Measurements from ENCODE around the gene PLA2G5. TPM values are rescaled to one million over a fixed set of nuclear protein-coding genes. Genes with fewer than 3 reads are reported as not detected.

PLA2G5 gene
- total and polyA plus RNA-seq, 9 of the 15 experiments (the other 6 are each of a cell fraction or from before 2014, with no cell fraction given): not detected

DNA sequence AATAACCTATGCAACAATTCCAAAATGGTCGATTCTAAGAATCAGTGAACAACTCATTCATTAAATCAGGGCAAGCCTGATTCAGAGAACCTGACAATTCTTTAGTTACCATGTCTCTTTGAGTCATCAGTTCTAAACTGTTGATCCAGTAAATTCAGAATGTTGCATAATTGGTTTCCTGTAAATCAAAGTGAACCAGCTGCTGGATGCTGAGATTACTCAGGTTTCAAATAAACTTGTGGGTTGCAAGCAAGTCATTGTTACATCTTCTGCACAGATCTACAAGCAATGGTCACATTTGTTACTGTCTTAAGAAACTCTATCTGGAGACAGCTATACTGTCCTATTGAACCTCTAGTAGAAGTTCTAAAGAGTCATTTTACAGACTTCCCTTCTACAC, 32.9 kb downstream of the PLA2G5 start:
- Histone ChIP-seq H3K4me1 (replicated peaks in 1 of 2; ENCODE audit: control insufficient read depth in 2 of 2, insufficient read depth in 2 of 2, low read length in 2 of 2) (no peaks in the 10 kb centered on the region), H3K27me3 (ENCODE audit: control insufficient read depth in 2 of 2, insufficient read depth in 2 of 2, low read length in 2 of 2) (peaks cover 0 to 19% of the 10 kb centered on the region in 2 experiments; a peak in 3 of 5 replicates), H3K9me3 (replicated peaks; ENCODE audit: control insufficient read depth, insufficient read depth, low read depth, low read length) (no peaks in the 10 kb centered on the region), H3K79me2 (ENCODE audit: control insufficient read depth, insufficient read depth, low read length) (no peaks in the 10 kb centered on the region), H4K20me1 (replicated peaks; ENCODE audit: control insufficient read depth, insufficient read depth, low read length) (no peaks in the 10 kb centered on the region; the same call in 1 of the 2 replicates), H3K4me3 (no peak overlapping the region), H3K4me2 (ENCODE audit: insufficient read depth, low read length) (no peak overlapping the region), H3K9ac (ENCODE audit: insufficient read depth in 1 of 2, low read depth in 2 of 2, low read length in 2 of 2) (no peak overlapping the region), H2AFZ (ENCODE audit: low read depth, low read length) (no peak overlapping the region), H3K27ac (ENCODE audit: extremely low read depth, low read depth, low read length) (no peak overlapping the region), H3K9me1 (ENCODE audit: control insufficient read depth, insufficient read depth, low read length) (no peaks in the 10 kb centered on the region), H3K36me3 (ENCODE audit: control insufficient read depth, insufficient read depth, low read length) (no peaks in the 10 kb centered on the region)
- intact Hi-C loops (cut with micrococcal nuclease) (loop anchor here (5.0 kb wide), 2 partner anchors 126 to 389 kb away; partner anchors contain the start of gene PLA2G2A), in situ Hi-C loops (cut with MboI) (loop anchor here (5.0 kb wide), 1 partner anchor 389 kb away; no protein-coding TSS in a partner anchor)
- ATAC-seq (no peak), FAIRE-seq (peak; percentile 48), DNase-seq (ENCODE audit: extremely low read depth in 1 of 4, low spot score in 3 of 4) (no peak)
- no TSS peak for BruUV-seq (replicated peaks)
- TF ChIP-seq ZNF174 (CRISPR knock-in tag; IDR thresholded peaks at IDR 0.05) (no peak), CEBPG (CRISPR knock-in tag; IDR thresholded peaks at IDR 0.05) (no peak), CEBPG (tag; conservative IDR thresholded peaks at IDR 0.05 in 1 of 2, IDR thresholded peaks at IDR 0.05 in 1 of 2) (peak in 1 of 2 experiments; percentile 68; a peak in 2 of 4 replicates), KDM1A (IDR thresholded peaks at IDR 0.05) (peak; percentile 55 to 59; a peak in 3 of 4 replicates), SMAD3 (CRISPR knock-in tag; conservative IDR thresholded peaks at IDR 0.05) (no peak)
- WGBS (ENCODE audit: insufficient coverage, low coverage, missing lambda C conversion rate): 4% methylated on average over 1 of the region's 1 CpG
- CTCF ChIA-PET (ENCODE audit: low intra/inter-chr PET ratio): no interaction called here
- POLR2A ChIA-PET: no interaction called here

DNA sequence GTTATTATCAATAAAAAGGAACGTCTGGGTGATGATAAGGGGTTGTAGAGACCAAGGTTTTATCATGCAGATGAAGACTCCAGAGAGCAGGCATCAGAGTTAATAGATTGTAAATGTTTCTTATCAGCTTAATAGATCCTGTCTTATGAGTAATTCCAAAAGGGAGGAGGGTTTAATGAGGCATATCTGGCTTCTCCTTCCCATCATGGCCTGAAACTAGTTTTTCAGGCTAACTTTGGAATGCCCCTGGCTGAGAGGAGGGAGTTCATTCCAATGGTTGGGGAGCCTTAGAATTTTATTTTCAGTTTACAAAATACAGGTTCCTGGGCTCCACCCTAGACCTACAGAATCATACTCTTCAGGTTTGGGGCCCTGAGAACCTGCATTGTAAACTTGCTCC, 35.9 kb downstream of the PLA2G5 start:
- no peak for FAIRE-seq
- intact Hi-C loops (cut with micrococcal nuclease): no loop called here
- Histone ChIP-seq H4K20me1 (replicated peaks; ENCODE audit: control insufficient read depth, insufficient read depth, low read length) (peaks cover 3% of the 10 kb centered on the region; the same call in 1 of the 2 replicates), H3K27me3 (ENCODE audit: control insufficient read depth in 2 of 2, insufficient read depth in 2 of 2, low read length in 2 of 2) (peaks cover 3 to 19% of the 10 kb centered on the region in 2 experiments; a peak in 4 of 5 replicates), H3K9ac (ENCODE audit: insufficient read depth in 1 of 2, low read depth in 2 of 2, low read length in 2 of 2) (no peak overlapping the region), H3K36me3 (ENCODE audit: control insufficient read depth, insufficient read depth, low read length) (no peaks in the 10 kb centered on the region), H2AFZ (ENCODE audit: low read depth, low read length) (no peak overlapping the region), H3K4me3 (no peak overlapping the region), H3K79me2 (ENCODE audit: control insufficient read depth, insufficient read depth, low read length) (no peaks in the 10 kb centered on the region), H3K4me1 (replicated peaks in 1 of 2; ENCODE audit: control insufficient read depth in 2 of 2, insufficient read depth in 2 of 2, low read length in 2 of 2) (no peaks in the 10 kb centered on the region; a peak in 1 of 5 replicates), H3K9me1 (ENCODE audit: control insufficient read depth, insufficient read depth, low read length) (no peaks in the 10 kb centered on the region), H3K27ac (ENCODE audit: extremely low read depth, low read depth, low read length) (no peak overlapping the region), H3K4me2 (ENCODE audit: insufficient read depth, low read length) (no peak overlapping the region), H3K9me3 (replicated peaks; ENCODE audit: control insufficient read depth, insufficient read depth, low read depth, low read length) (no peaks in the 10 kb centered on the region)
- TF ChIP-seq SIN3A (IDR thresholded peaks at IDR 0.05; ENCODE audit: borderline replicate concordance in 2 of 2, control insufficient read depth in 1 of 2, low read depth in 2 of 2, low read length in 2 of 2) (no peak), CBFA2T3 (IDR thresholded peaks at IDR 0.05) (peak; percentile 35)
- BruUV-seq (replicated peaks): no TSS peak
- POLR2A ChIA-PET: interaction anchor here (0.6 kb wide), 1 partner anchor 329 kb away, joined by 3 read pairs; no protein-coding TSS in a partner anchor
- peak in 1 of 4 experiments; percentile 31 for DNase-seq (ENCODE audit: extremely low read depth in 1 of 4, low spot score in 3 of 4)
- ATAC-seq: no peak
- CTCF ChIA-PET (ENCODE audit: low intra/inter-chr PET ratio): no interaction called here
- in situ Hi-C loops (cut with MboI): no loop called here
- 0% methylated on average over 1 of the region's 1 CpG for WGBS (ENCODE audit: insufficient coverage, low coverage, missing lambda C conversion rate)

All from K562 (cell line).